Naive thymus-derived CD8-positive, alpha-beta T cell (primary cell): ENCODE measurements around the gene LUC7L3. TPM values are rescaled to one million over a fixed set of nuclear protein-coding genes. Genes with fewer than 3 reads are reported as not detected.
A peak's percentile ranks its signal among the peaks of the same experiment; 100 is the strongest.
"Not testable (repeated sequence)": the region's sequence is repeated elsewhere in the genome, so short reads cannot be mapped to it uniquely, and the experiment has no call there.

Experiments
- ATAC-seq, 2 donors: fragments of 150-1000 bp; cut with Tn5 transposase in 1 of 2; sonication (Bioruptor Pico), chemical (Tn5 transposase) in 1 of 2; 1 replicate in 1 of 2; 2 replicates in 1 of 2; pipeline ENCODE4 v1.10.0; 2021; ENCODE audit warnings: mild to moderate bottlenecking in 2 of 2, moderate library complexity in 2 of 2
- POLR2A ChIA-PET: fragments of 350-600 bp; sonication (Branson Sonifier 250); formaldehyde crosslinking; loops from one replicate; lab custom pipeline; 2021; ENCODE audit warnings: antibody characterized with exemption; lab: Charles Lee
- DNase-seq, 10 donors: peaks; one replicate each; pipeline versions ENCODE4 v3.0.0 to v3.0.0-alpha.2; 2020 to 2022
- H3K27ac Mint-ChIP-seq, 10 donors: one replicate each; pipeline ENCODE4 v1.8.0; 2020 to 2022; ENCODE audit warnings: mild to moderate bottlenecking in 10 of 10, mixed read lengths in 10 of 10, moderate library complexity in 4 of 10, inconsistent platforms in 1 of 10
- H3K27me3 Mint-ChIP-seq, 5 donors: one replicate each; pipeline ENCODE4 v1.8.0; 2021 to 2022; ENCODE audit warnings: mixed read lengths in 5 of 5
- H3K36me3 Mint-ChIP-seq, 3 donors: one replicate each; pipeline ENCODE4 v1.8.0; 2020 to 2022; ENCODE audit warnings: mixed read lengths in 3 of 3, mild to moderate bottlenecking in 2 of 3, inconsistent platforms in 1 of 3
- H3K4me1 Mint-ChIP-seq, 4 donors: one replicate each; pipeline ENCODE4 v1.8.0; 2021 to 2022; ENCODE audit warnings: mixed read lengths in 4 of 4
- H3K4me3 Mint-ChIP-seq, 10 donors: one replicate each; pipeline ENCODE4 v1.8.0; 2020 to 2022; ENCODE audit warnings: mild to moderate bottlenecking in 10 of 10, mixed read lengths in 10 of 10, moderate library complexity in 6 of 10, inconsistent platforms in 1 of 10
- H3K9me3 Mint-ChIP-seq, 9 donors: one replicate each; pipeline ENCODE4 v1.8.0; 2020 to 2022; ENCODE audit warnings: mixed read lengths in 9 of 9, mild to moderate bottlenecking in 3 of 9, inconsistent platforms in 1 of 9, moderate library complexity in 1 of 9
- polyA plus RNA-seq, 3 donors: library from polyadenylated mRNA; unstranded; fragments of 300-500 nt; fragmentation: Illumina TruSeq; gene quantifications; one replicate each; pipeline ENCODE4 v1.2.3, GENCODE V29; 2021
- total RNA-seq, 8 experiments: library from RNA in 2 of 8; stranded (reverse) in 2 of 8; gene quantifications; one replicate each; pipeline ENCODE4 v1.2.3 and lab custom pipeline; 2021 to 2026

The LUC7L3 gene
- total and polyA plus RNA-seq, 5 experiments from 2014 or later, result 41.6 to 345 (median 58.4) TPM

DNA sequence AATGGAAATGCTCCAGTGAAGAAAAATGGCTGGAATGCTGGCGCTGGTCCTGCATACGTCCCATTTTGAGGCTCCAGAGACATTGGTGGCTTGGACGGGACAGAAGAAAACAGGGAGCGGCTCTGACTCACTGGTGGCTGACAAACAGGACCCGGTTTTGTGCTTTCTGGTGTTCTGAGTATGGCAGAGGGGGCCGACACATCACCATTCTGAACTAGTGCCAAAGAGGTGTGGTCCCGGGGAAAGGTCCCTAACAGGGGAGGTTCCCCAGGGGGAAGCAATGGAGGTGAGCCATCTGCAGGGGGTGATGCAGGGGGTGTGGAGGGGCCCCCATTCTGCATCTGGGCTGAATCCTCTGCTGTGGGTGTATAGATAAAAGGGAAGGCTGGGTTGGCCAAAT is 20.0 kb upstream of the LUC7L3 start:
- no peak overlapping the region for H3K27ac Mint-ChIP-seq
- H3K9me3 Mint-ChIP-seq, result no peaks in the 10 kb centered on the region
- H3K27me3 Mint-ChIP-seq, result no peaks in the 10 kb centered on the region
- ATAC-seq, result no peak
- no peak for DNase-seq
- POLR2A ChIA-PET, result interaction anchor here (0.7 kb wide), 1 partner anchor 85 kb away, joined by 4 read pairs; no protein-coding TSS in a partner anchor
- H3K4me3 Mint-ChIP-seq, result no peak overlapping the region
- peaks cover 5 to 88% (median 16%) of the 10 kb centered on the region in 3 donors for H3K36me3 Mint-ChIP-seq
- peaks cover 22 to 39% (median 34%) of the 10 kb centered on the region in 4 donors for H3K4me1 Mint-ChIP-seq

DNA sequence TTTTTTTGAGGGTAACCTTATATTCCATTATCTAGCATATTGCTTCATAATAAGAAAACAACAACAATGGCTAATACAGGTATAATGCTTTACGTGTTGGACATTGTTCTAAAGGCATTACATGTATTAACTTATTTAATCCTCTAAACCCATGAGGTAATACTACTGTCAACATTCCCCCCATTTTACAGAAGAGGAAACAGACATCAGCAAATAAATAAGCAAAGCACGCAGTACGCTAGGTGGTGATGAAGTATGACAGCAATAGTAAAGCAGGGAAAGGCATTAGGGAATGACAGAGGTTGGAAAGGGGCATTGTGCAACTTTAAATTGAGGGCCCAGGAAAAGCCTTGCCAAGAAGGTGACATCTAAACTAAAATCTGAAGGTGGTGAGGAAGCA is 16.2 kb upstream of the LUC7L3 start:
- no peak for ATAC-seq
- peaks cover 0 to 63% (median 3%) of the 10 kb centered on the region in 3 donors for H3K36me3 Mint-ChIP-seq
- POLR2A ChIA-PET, result no interaction called here
- H3K27ac Mint-ChIP-seq, result peak overlapping the region in 8 of 10 donors; percentile 26 to 89 (median 50)
- no peaks in the 10 kb centered on the region for H3K9me3 Mint-ChIP-seq
- DNase-seq, result no peak
- no peaks in the 10 kb centered on the region for H3K27me3 Mint-ChIP-seq
- H3K4me1 Mint-ChIP-seq, result peaks cover 21 to 57% (median 48%) of the 10 kb centered on the region in 4 donors
- H3K4me3 Mint-ChIP-seq, result peak overlapping the region in 1 of 10 donors; percentile 1

DNA sequence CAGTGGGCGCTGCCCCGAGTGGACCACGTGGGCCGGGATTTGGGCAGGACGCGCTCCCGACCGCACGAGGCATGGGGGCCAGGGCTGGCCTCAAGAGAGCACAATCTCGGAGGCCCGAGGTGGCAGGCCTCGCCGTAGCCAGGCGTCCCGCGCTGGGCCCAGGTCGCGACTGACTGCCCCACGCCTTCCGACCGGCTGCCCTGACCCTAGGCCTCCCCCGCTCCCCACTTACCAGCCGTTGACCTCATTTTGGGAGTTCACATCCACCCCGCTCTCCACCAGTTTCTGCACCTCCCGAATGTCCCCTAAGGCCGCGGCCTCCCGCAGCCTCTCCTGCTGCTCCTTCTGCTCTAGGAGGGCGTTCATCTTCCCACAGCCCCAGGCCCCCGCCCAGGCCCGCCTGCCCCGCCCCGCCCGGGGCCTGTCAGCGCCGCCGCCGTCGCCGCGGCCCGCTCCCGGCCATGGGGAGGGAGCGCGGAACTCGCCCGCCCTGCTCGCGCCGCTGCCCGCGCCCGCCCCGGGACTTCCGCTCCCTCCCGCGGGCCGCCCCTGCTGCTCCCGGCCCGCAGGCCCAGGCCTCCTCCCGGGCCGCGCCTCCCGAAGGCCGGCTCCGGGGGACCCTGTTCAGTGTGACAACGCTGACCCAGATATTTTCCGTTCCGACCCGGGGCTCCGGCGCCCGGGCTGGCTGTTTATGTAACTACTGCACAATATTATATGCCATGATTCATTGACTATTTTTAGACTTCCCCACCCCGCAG is 11.9 kb upstream of the LUC7L3 start, which contains the start of gene ANKRD40:
TSS of gene ANKRD40 (minus strand) at position 626 of the 761 bp plus-strand sequence. CDS start at position 366, 260 bp downstream.
- peaks cover 0 to 24% (median 0%) of the 10 kb centered on the region in 3 donors for H3K36me3 Mint-ChIP-seq
- POLR2A ChIA-PET, result interaction anchor here (0.7 to 5.9 kb wide), 9 partner anchors 10 to 1866 kb away, joined by 3 to 110 read pairs (median 4); partner anchors contain the start of genes LUC7L3 and TOB1
- no peaks in the 10 kb centered on the region for H3K27me3 Mint-ChIP-seq
- H3K4me1 Mint-ChIP-seq, result peaks cover 24 to 62% (median 48%) of the 10 kb centered on the region in 4 donors
- peak within 1 kb of the TSS; percentile 91 to 99 (median 96) for H3K4me3 Mint-ChIP-seq
- peak; percentile 78 to 95 (median 90) for DNase-seq
- peak within 1 kb of the TSS; percentile 94 to 100 (median 98) for H3K27ac Mint-ChIP-seq
- no peaks in the 10 kb centered on the region for H3K9me3 Mint-ChIP-seq
- ATAC-seq, result peak; percentile 79 to 86

DNA sequence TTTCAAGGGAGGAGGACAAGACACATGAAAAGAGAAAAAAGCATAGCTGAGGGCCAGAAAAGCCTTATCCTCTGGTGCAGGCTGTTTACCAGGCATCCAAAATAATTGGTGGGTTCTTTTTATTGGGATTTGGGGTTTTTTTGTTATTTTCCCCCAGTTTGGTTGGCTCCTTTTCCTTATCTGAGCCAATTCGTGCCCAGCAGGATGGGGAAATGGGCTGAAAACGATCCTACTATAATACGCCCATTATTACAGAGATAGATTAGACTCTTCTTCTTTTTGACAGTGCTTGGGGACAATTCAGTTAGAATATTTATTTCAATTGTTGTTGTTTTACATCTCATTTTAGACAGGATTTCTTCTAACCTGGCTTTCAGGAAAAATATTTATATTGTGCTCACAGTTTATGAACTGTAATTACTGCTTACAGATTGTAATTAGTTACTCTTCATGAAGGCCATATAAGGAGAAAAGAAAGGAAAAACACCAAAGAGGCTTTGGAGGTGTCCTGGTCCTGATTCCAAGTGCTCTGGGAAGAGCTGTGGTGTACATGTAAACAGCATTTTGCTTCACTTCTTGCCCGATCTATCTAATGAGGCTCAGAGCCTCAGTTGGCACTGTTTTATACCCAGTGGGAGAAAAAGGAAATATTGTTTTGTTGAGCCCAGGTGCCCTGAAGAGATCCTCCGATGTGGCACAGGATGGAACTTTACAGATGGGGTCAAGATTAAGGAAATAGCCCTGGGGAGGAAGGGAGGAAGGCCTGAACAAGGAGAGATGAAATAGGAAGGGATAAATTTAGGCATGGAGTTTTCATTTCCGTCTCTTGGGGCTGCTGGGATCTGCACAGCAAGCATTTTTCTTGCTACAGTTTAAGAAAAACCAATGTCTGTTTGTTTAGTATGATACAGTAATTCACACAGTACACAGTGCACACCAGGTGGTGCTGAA is 11.1 kb upstream of the LUC7L3 start:
- Mint-ChIP-seq H3K27ac (peak overlapping the region; percentile 94 to 100 (median 98)), H3K27me3 (no peaks in the 10 kb centered on the region), H3K9me3 (no peaks in the 10 kb centered on the region), H3K36me3 (peaks cover 0 to 23% (median 0%) of the 10 kb centered on the region in 3 donors), H3K4me3 (peak overlapping the region; percentile 84 to 99 (median 92)), H3K4me1 (peaks cover 24 to 58% (median 41%) of the 10 kb centered on the region in 4 donors)
- ATAC-seq (no peak), DNase-seq (no peak)
- POLR2A ChIA-PET, result interaction anchor here (1.0 to 5.9 kb wide), 4 partner anchors 10 to 157 kb away, joined by 3 to 110 read pairs (median 4); partner anchors contain the start of gene LUC7L3

DNA sequence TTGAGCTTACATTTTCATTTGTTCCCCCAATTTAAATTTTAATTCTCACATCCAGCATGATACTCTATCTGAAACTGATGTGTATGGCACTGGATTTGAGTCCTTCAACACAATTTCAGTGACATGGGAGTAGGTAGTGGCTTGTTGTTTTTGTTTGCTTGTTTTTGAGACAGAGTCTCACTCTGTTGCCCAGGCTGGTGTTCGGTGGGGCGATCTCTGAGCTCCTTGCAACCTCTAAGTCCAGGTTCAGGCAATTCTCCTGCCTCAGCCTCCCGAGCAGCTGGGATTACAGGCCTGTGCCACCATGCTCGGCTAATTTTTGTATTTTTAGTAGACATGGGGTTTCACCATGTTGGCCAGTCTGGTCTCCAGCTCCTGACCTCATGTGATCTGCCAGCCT is 10.3 kb upstream of the LUC7L3 start:
- H3K27me3 Mint-ChIP-seq, DNase-seq, H3K9me3 Mint-ChIP-seq, ATAC-seq: not testable (repeated sequence)
- peak overlapping the region in 7 of 10 donors; percentile 2 to 99 (median 92) for H3K4me3 Mint-ChIP-seq
- POLR2A ChIA-PET, result interaction anchor here (1.1 to 5.9 kb wide), 4 partner anchors 9 to 411 kb away, joined by 3 to 110 read pairs (median 4); partner anchors contain the start of genes LUC7L3 and SPAG9
- H3K36me3 Mint-ChIP-seq, result peaks cover 0 to 16% (median 0%) of the 10 kb centered on the region in 3 donors
- H3K4me1 Mint-ChIP-seq, result peaks cover 17 to 51% (median 34%) of the 10 kb centered on the region in 4 donors
- peak overlapping the region; percentile 94 to 100 (median 98) for H3K27ac Mint-ChIP-seq

DNA sequence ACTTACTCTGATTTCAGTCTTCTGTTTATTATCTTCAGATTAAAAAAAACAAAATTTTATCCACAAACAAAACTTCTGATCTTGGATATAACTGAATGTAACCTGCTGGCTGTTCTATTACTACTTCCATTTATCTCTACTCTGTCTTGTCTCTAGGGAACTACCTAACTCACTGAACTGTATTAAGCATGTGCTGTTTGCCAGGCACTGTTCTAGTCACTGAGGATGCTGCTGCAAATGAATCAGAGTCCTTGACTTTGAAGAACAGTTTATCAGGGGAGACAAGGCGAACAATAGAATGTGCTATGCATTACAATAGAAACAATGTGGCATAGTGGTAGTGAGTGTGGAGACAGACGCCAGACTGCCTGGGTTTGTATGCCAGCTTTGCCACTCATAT is 9.4 kb upstream of the LUC7L3 start:
- peak overlapping the region in 3 of 10 donors; percentile 1 to 47 (median 45) for H3K4me3 Mint-ChIP-seq
- peak overlapping the region in 9 of 10 donors; percentile 6 to 100 (median 71) for H3K27ac Mint-ChIP-seq
- DNase-seq, result no peak
- no peaks in the 10 kb centered on the region for H3K27me3 Mint-ChIP-seq
- no peak for ATAC-seq
- POLR2A ChIA-PET, result interaction anchor here (1.1 to 5.9 kb wide), 2 partner anchors 8 to 410 kb away, joined by 3 to 110 read pairs; partner anchors contain the start of genes LUC7L3 and SPAG9
- H3K36me3 Mint-ChIP-seq, result peaks cover 0 to 11% (median 0%) of the 10 kb centered on the region in 3 donors
- H3K4me1 Mint-ChIP-seq, result peaks cover 17 to 45% (median 30%) of the 10 kb centered on the region in 4 donors
- no peaks in the 10 kb centered on the region for H3K9me3 Mint-ChIP-seq

DNA sequence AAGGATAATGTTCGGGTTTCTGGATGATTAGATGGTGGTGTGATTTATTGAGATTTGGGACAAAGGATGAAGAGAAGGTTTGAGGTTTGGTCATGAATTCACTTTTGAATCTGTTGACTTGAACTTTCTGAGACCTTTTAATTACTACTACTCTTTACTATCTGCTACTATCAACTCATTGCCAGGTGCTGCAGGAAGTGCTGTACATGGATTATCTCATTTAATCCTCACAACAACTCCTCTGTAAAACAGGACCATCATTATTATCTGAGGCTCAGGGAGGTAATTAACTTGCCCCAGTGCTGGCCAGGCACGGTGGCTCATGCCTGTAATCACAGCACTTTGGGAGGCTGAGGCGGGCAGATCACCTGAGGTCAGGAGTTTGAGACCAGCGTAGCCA is 8.8 kb upstream of the LUC7L3 start:
- Mint-ChIP-seq H3K4me3 (no peak overlapping the region), H3K27ac (peak overlapping the region in 5 of 10 donors; percentile 19 to 100 (median 61)), H3K4me1 (peaks cover 17 to 39% (median 28%) of the 10 kb centered on the region in 4 donors), H3K36me3 (peaks cover 0 to 5% (median 0%) of the 10 kb centered on the region in 3 donors), H3K9me3 (no peaks in the 10 kb centered on the region), H3K27me3 (no peaks in the 10 kb centered on the region)
- DNase-seq (no peak), ATAC-seq (no peak)
- POLR2A ChIA-PET, result no interaction called here

DNA sequence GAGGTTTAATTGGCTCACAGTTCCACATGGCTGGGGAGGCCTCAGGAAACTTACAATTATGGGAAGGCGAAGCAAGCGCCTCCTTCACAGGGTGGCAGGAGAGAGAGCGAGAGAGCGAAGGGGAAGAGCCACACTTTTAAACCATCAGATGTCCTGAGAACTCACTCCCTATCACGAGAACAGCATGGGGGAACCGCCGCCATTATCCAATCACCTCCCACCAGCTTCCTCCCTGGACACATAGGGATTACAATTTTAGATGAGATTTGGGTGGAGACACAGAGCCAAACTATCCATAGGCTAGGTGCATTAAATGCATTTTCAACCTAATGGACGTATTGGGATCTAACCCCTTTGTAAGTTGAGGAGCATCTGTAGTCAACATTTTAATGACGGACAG is 6.8 kb upstream of the LUC7L3 start:
- Mint-ChIP-seq H3K9me3 (no peaks in the 10 kb centered on the region), H3K27me3 (no peaks in the 10 kb centered on the region), H3K4me3 (no peak overlapping the region), H3K36me3 (no peaks in the 10 kb centered on the region), H3K4me1 (peaks cover 14 to 28% (median 21%) of the 10 kb centered on the region in 4 donors), H3K27ac (no peak overlapping the region)
- POLR2A ChIA-PET, result interaction anchor here (0.9 kb wide), 1 partner anchor 241 kb away, joined by 3 read pairs; no protein-coding TSS in a partner anchor
- no peak for DNase-seq
- ATAC-seq, result no peak

DNA sequence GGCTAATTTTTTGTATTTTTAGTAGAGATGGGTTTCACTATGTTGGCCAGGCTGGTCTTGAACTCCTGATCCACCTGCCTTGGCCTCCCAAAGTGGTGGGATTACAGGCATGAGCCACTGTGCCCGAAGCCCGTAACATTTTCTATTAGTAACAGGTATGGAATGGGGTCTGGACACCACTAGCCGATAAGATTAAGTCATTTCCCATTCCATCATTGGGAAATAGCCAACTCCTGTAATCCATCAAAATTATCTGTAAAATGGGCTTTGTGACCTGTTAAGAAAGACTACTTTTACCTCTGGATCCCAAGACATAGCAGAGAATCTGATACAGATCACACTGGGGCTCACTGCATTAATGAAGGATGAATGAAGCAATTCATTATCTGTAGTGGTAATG is 3.9 kb upstream of the LUC7L3 start:
- ATAC-seq, result no peak
- no peaks in the 10 kb centered on the region for H3K36me3 Mint-ChIP-seq
- H3K27ac Mint-ChIP-seq, result peak overlapping the region in 1 of 10 donors; percentile 7
- peaks cover 7 to 15% (median 8%) of the 10 kb centered on the region in 4 donors for H3K4me1 Mint-ChIP-seq
- no peak overlapping the region for H3K4me3 Mint-ChIP-seq
- POLR2A ChIA-PET, result interaction anchor here (5.1 kb wide), 1 partner anchor 9 kb away, joined by 110 read pairs; the partner anchor contains the start of gene ANKRD40
- H3K9me3 Mint-ChIP-seq, result no peaks in the 10 kb centered on the region
- no peaks in the 10 kb centered on the region for H3K27me3 Mint-ChIP-seq
- no peak for DNase-seq

DNA sequence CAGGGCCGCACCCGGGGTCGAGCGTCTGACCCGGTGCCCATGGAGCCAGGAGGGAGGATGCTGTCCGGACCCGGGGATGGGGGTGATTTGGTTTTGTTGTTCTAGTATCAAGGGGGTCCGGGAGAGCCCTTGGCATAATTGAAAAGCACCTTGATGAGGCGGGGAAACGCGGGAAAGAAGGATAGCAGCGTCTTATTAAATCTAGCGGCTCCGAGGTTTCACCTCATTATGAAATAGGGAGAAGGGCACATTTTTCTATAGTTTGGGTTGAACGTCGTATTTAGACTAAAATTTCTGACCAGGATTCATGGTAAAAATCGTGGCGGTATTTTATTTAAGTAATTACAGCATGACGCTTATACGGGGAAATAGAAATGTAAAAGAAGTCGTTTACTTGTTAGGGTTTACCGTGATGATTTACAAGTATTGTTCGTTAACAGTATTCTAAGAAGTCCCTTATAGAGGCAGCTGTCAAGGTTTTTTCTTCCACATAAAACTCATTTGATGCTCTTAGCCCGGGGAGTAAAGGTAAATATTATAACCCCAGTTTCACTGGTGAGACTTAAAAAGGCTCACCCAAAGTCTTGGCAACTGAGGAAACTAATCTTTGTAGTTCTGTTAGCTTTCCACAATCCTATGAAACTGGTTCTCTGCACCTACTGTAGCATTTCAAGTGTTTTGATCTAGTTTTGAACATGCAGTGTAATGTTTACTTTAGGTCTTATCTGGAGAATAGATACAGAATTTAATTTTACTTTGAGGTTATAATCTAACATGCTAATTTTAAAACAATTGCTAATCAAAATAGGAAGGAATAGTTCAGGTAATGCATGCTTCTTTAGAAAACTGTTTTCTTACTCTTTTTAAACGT is 756 bp downstream of the LUC7L3 start:
- peak overlapping the region; percentile 86 to 99 (median 96) for H3K4me3 Mint-ChIP-seq
- POLR2A ChIA-PET, result interaction anchor here (1.0 to 5.1 kb wide), 3 partner anchors 11 to 146 kb away, joined by 8 to 110 read pairs (median 10); partner anchors contain the start of genes ANKRD40 and TOB1
- peaks cover 0 to 9% (median 0%) of the 10 kb centered on the region in 3 donors for H3K36me3 Mint-ChIP-seq
- ATAC-seq, result no peak
- DNase-seq, result peak in 1 of 10 donors; percentile 12
- peak overlapping the region; percentile 90 to 100 (median 99) for H3K27ac Mint-ChIP-seq
- peaks cover 12 to 48% (median 37%) of the 10 kb centered on the region in 4 donors for H3K4me1 Mint-ChIP-seq
- H3K27me3 Mint-ChIP-seq, result no peaks in the 10 kb centered on the region
- no peaks in the 10 kb centered on the region for H3K9me3 Mint-ChIP-seq
